GM18511 (cell line): Measurements from ENCODE around the gene COL9A2.
"Not testable (repeated sequence)": the region's sequence is repeated elsewhere in the genome, so short reads cannot be mapped to it uniquely, and the experiment has no call there.

Experiments
- ATAC-seq: cut with Tn5 transposase; IDR thresholded peaks from one replicate; pipeline ENCODE4 v1.9.1; 2021; ENCODE audit warnings: mild to moderate bottlenecking, moderate library complexity; ENCODE audit not compliant: unreplicated experiment

COL9A2 gene

DNA sequence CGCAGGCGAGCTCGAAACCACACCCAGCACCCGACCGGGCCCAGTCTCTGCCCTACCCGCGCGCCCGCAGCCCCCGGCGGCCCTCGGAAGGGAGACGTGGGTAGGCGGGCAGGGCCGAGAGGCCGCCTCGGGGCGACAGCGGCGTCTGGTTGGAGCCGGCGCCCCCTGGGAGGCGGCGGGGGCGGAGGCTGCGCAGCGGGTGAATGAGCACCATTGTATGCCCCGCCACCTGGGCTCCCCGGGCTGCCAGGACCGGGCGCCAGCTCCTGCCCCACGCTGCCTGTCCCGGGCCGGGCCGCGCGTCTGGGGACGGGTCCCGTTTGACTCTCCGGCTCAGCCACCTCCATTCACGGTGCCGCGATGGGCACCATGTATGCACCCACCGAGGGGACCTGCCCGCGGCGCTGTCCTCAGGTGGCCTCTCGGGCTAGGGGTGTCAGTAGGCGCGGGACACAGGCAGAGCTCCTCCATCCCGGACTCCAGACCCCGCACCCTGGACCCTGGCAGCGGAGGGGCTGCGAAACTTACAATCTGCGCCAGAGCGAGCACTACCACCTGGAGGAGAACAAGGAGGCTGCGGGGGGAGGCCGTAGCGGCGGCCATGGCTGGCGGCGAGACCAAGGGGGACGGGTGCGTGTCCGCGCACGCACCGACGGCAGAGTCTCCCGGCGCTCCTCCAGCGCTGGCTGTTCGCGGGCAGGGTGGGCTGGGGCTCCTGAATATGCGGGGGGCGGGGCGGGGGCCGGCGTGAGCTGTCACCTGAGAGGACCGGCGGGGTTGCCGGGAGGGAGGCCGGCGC, at the start of gene COL9A2:
Gene COL9A2, minus strand, starts transcription at position 692 of the 799 bp plus-strand sequence. Its CDS starts 89 bp downstream, at position 603.
- ATAC-seq = no peak

DNA sequence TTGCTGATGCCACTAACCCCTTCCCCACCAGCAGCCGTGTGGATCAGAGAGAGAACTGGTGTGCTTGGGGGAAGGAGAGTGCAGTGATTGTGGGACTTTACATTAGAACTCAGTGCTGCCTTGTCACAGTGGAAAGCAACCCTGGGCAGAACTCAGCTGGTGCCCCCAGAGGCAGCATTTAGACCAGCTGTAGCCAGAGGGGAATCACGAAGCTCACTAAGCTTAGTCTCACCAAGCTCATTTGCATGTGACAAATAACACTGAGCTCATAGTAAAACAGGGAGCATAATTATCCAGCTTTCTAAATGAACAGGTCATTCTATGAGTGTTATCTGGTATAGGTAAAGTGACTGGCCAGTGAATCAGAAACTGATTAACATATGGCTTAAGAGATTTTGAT, 46.6 kb upstream of the COL9A2 start:
- ATAC-seq = peak; percentile 79

DNA sequence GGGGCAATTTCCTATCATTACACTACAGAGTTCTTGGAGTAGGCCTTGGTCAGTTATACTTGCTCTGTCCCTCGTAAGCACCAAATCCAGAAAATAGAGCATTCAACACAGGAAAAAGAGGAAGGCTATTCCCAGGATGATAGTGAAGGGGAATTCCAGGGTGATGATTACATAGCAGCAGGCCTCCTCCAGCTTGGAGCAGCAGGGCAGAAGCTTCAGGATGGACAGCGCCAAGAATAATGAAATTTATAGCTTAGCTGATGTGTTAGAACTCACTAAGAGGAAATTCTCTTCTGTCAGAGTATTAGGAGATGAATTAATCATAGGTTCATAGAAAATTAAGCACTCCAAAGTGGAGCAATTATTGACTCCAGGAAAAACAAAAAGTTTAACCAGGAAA, 45.6 kb upstream of the COL9A2 start:
- no peak for ATAC-seq

DNA sequence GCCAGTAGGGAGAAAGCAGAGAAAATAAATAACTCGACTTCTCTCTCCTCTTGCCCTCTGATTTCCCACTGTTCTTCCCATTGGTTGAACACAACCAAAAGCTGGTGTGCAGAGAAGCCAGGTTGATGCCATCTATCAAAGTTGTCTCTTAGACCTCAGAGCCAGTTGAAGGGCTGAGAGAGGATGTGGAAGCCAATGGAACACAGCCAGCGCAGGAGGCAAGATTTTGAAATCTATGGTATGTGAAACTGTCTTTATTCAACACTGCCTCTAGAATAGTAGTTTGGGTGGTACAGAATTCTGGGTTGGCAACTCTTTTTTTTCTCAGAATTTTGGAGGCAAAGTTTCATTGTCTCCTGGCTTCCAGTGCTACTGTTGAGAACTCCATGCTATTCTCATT, 45.1 kb upstream of the COL9A2 start:
- no peak for ATAC-seq

DNA sequence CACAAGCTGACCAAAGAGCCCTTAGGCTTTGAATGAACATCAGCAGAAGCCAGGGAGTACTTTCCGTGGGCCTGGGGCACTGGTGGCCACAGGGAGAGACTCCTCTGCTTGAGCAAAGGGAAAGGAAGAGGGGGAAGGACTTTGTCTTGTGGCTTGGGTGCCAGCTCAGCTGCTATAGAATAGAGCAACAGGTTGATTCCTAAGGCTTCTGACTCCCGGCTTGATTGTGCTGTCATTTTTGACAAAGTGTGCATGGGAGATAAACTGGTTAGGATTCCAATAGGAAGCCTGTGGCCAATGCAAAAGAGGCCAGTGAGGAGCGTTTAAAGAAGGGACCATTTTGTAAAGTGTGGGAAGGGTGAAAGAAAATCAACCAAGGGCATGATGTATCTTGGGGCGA, 44.6 kb upstream of the COL9A2 start:
- ATAC-seq = no peak

DNA sequence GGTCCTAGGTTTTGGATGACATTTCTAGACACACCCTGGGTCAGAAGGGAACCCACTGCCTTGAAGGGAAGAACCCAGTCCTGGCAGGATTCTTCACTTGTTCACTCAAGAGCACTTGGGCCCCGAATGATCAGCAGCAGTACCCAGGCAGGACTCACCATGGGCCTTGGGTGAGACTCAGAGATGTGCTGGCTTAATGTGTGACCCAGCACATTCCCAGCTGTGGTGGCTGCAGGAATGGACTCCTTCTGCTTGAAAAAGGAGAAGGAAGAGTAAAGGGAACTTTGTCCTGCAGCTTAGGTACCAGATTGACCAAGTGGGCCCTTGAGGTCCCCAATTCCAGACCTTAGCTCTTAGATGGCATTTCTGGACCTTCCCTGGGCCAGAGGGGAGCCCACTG, 44.1 kb upstream of the COL9A2 start:
- ATAC-seq = no peak

DNA sequence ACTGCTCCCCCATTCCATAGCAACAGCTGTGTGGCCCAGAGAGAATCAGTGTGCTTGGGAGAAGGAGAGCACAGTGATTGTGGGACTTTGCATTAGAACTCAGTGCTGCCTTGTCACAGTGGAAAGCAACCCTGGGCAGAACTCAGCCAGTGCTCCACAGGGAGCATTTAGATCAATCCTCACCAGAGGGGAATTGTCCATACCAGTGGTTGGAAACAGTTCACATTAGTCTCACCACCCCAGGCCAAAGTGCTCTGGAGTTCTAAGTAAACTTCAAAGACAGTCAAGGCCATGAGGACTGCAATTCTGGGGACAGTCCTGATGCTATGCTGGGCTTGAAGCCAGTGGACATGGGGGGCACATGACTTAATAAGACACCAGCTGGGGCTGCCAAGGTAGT, 43.5 kb upstream of the COL9A2 start:
- ATAC-seq = no peak

DNA sequence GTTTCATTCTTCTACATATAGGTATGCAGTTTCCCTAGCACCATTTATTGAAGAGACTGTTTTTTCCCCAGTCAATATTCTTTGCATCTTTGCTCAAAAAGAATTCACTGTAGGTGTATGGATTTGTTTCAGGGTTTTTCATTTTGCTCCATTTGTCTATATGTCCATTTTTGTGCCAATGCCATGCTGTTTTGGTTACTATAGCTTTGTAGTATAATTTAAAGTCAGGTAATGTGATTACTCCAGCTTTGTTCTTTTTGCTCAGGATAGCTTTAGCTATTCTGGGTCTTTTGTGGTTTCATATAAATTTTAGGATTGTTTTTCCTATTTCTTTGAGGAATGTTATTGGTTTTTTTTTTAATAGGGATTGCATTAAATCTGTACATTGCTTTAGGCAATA, 40.5 kb upstream of the COL9A2 start:
- no peak for ATAC-seq

DNA sequence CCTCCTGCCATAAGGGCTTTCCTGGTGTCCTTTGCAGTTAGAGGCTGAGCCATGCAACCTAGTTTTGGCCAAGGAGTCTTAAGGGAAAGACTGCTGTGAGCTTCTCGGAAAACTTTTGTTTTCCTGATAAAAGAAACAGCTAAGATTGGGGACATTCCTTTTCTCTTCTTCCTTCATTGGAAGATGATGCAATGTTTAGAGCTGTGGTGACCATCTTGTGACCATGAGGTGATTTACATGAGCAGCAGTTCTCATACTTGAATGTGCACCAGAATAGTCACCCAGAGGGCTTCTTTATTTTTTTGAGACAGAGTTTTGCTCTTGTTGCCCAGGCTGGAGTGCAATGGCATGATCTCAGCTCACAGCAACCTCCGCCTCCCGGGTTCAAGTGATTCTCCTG, 36.0 kb upstream of the COL9A2 start:
- no peak for ATAC-seq

DNA sequence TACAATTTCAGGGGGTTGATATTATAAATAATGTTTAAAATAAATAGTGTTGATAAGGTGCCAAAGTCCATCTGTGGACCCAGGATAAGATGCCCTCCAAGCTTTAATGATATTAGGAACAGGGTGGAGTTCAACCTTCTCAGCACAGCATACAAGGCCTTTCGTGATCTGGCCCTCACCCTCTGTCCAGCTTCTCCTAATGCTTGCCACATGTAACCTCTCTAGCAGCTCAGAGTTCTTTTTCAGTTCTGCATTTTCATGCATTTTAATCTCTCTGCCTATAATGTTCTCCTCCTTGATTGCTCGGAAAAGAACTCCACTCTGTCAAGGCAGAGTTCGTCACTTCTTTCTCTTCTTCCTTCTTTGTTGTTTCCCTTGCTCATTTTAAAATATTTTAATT, 35.0 kb upstream of the COL9A2 start:
- no peak for ATAC-seq

DNA sequence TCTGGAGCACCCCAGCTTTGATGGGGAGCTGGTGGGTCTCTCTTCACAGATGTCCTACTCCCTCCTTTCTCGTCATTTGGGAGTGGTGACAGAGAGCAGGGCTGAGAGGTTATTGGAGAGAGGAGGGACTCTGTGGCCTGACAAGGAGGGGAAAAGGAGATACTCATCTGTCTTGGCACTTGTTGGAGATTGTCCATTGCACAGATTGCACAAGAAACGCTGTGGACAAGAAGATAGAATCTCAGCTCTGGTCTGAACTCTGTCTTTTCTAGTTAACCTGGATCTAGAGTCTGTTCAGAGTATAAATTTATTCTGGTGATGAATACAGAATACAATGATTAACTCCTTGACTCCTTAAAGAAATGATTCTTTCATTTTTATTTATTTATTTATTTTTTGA, 34.0 kb upstream of the COL9A2 start:
- no peak for ATAC-seq

DNA sequence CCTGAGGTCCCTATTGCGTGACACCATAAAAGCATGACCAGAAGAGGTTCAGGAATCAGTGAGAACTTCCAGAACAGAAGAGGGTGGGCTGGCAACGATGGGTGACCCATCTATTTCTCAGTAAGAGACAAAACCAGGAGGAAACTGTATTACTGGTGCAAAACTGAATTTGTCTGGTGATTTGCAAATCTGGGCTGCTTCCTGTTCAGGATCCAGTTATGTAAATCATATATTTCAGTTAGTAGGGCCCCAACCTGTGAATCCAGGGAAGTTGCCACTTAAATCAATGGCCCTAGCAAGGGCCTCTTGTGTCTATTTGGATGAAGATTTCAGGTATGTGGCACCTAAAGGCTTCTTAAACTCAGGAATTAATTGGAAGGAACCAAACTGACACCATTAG, 33.3 kb upstream of the COL9A2 start:
- no peak for ATAC-seq

DNA sequence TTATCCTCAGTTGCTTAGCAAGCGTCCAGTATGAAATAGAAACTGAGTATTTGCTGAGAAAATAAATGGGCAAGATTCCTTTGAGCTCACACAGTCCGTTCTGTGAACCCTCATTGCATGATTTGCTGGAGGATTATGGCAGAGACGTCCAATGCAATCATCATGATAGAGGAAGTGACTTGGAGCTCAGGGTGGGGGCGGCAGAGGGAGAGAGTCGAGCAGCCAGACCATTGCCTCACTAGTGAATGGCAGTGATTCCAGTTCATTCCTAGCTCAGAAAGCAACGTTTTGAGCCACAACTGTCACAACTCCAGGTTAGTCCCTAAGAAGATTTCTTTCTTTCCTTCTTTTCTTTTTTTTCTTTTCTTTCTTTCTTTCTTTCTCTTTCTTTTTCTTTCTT, 27.5 kb upstream of the COL9A2 start:
- ATAC-seq = no peak

DNA sequence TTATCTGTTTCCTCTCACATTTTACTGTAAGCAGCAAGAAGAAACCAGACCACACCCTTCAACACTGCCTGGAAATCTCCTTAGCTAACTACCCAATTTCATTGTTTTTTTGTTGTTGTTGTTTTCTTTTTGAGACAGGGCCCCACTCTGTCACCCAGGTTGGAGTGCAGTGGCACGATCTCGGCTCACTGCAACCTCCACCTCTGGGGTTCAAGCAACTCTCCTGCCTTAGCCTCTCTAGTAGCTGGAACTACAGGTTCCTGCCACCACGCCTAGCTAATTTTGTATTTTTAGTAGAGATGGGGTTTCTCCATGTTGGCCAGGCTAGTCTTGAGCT, 25.3 kb upstream of the COL9A2 start:
- not testable (repeated sequence) for ATAC-seq

DNA sequence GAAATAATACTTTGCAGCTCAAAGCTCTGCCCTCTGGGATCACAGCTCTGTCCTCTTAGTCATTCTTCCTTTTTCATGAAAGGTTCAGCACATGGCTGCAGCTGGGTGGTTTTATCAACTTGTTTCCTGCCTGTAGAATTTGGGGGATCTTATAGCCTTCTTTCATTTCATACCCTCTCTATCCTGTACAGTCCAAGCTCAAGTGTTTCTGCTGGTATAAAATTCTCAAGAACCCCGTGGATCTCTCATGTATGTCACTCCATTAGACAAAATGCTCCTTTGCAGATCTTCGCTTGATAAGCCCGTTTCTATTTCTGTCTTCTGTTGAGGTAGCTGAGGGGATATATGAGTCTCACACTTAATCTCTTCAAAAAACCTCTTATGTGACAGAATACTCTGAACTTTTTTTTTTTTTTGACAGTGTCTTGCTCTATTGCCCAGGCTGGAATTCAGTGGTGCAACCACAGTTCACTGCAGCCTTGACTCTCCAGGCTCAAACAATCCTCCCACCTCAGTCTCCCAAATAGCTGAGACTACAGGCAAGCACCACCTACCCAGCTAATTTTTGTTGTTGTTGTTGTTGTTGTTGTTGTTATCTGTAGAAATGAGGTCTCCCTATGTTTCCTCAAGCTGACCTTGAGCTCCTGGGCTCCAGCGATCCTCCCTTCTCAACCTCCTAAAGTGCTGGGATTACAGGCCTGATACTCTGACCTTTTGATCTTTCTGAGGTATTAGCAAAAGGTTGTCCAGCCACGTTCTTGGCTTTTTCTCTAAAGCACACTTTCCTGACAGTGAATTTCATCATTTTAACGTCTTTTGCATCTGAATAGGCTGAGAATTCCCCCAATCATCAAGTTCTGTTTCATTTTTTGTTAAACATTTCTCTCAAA, 24.6 kb upstream of the COL9A2 start:
- ATAC-seq = no peak

DNA sequence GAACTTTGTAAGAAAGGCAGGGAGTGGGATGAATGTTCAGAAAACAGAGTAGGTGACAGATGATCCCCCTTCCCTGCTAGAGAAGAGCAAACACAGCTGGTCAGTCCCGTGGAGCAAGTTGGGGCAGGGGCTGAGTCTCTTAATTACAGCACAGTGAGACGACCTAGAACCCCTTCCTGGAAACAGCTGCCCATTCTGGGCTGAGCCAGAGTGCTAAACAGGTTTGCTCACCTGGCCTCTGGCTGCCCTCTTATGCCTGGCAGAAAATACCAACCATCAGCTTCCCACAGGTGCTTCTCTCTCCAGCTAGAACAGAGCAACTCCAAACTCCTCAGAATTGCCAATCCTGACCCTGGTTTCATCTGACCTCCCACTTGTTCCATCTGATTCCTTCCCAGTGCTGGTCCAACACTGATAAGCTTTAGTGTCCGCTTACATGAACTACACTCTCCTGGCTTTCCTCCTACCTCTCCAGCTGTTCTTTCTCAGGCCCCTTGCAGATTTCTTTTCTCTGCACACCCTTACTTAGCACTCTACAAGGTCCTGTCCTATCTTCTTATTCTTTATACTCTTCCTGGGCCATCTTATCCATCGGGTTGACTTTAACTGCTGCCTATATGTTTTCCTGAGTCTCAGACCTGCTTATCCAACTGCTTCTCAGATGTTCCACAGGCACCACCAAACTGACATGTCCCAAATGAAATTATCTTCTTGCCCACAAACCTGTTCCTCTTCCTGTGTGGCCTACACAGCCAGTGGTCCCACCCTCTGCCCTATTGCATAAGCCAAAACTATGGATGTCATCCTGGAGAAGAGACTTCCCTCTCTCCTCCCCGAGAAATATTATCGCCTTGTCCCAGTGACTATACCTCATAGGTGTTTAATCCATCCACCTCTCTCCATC, 22.6 kb upstream of the COL9A2 start:
- no peak for ATAC-seq

DNA sequence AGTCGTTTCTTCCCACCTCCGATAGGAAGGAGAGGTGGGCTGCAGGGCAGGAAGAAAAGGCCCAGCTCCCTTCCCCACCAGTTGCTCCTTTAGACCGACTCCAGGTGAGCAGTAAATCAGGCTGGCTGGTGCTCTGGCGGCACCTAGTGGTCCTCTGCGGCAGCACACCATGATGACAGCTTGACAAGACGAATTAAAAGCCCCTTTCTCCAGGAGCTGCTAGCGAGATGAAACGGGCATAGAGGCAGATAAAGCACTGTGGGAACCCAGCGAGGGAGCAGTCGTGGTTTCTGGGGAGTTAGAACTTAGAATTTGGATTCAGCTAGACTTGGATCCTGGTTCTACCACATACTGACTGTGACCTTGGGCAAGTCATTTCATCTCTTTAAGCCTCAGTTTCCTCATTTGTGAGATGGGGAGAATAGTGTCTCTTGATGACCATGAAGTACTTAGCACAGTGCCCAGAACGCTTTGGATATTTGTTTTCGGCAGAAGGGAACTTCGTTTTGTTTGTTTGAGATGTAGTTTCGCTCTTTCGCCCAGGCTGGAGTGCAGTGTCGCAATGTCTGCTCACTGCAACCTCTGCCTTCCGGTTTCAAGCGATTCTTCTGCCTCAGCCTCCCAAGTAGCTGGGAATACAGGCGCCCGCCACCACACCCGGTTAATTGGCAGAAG, 21.8 kb upstream of the COL9A2 start:
- ATAC-seq = no peak

DNA sequence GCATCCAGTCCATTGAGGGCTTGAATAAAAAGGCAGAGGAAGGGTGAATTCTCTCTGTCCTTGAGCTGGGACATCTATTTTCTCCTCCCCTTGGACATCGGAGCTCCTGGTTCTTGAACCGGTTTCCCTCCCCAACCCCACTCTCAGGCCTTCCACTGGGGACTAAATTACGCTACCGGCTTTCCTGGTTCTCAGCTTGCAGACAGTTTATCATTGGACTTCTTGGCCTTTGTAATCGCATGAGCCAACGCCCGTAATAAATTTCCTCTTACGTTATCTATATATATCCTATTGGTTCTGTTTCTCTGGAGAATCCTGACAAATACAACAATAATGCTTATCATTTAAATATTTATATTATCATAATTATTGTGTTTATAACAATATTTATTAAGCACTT, 20.4 kb upstream of the COL9A2 start:
- no peak for ATAC-seq

DNA sequence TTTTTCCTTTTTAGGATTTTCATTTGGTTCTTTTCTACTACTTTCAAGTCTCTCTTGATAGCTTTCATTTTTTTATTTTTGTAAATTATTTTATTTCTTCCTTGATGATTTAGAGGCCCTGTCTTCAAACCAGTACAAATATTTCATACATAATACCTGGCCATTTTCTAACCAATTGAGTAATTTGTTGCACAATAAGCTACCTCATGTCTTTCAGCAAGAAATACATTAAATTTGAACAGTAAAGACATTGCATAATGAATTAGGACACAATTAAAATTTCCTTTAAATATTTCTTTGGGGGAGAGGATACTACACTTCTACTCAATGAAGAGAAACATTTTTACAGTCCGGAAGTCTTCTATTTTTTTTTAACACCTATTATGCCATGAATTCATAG, 15.6 kb upstream of the COL9A2 start:
- ATAC-seq = no peak

DNA sequence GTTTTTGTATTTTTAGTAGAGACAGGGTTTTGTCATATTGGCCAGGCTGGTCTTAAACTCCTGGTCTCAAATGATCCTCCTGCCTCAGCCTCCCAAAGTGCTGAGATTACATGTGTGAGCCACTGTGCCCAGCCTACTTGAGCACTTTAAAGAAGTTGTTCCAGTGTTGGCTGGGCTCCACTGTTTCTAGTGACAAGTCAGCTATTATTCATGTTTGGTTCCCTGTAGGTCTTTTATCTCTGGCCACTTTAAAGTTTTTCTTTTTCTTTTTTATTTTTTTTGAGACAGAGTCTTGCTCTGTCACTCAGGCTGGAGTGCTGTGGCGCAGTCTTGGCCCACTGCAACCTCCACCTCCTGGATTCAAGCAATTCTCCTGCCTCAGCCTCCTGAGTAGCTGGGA, 14.3 kb upstream of the COL9A2 start:
- ATAC-seq = not testable (repeated sequence)
